Motor neuron (in vitro differentiated cells): ENCODE results near the gene OR4Q2. TPM values are rescaled to one million over a fixed set of nuclear protein-coding genes. Genes with fewer than 3 reads are reported as not detected.
"Not testable (repeated sequence)": the region's sequence is repeated elsewhere in the genome, so short reads cannot be mapped to it uniquely, and the experiment has no call there.

Experiments used
- ATAC-seq, 8 experiments: fragments of 200-7000 bp; cut with Tn5 transposase; replicated peaks in 6 of 8; 2 replicates each; pipeline ENCODE4 v1.8.0; 2021; ENCODE audit warnings: mild to moderate bottlenecking in 8 of 8, moderate library complexity in 8 of 8
- H3K27ac ChIP-seq, 2 donors: fragments of 250-450 bp; sonication (Bioruptor Pico); 2 replicates each; pipeline ENCODE4 v1.9.0; 2021; ENCODE audit warnings: antibody characterized with exemption in 2 of 2, mild to moderate bottlenecking in 2 of 2, moderate library complexity in 1 of 2
- H3K4me1 ChIP-seq, 2 donors: fragments of 250-450 bp; sonication (Bioruptor Pico); replicated peaks in 1 of 2; 2 replicates each; pipeline ENCODE4 v1.6.1; 2021; ENCODE audit warnings: antibody characterized with exemption in 2 of 2, mild to moderate bottlenecking in 2 of 2, moderate library complexity in 1 of 2
- H3K4me3 ChIP-seq, 5 donors: fragments of 250-450 bp; sonication (Bioruptor Pico); 2 replicates each; pipeline ENCODE4 v1.9.0; 2021; ENCODE audit warnings: antibody characterized with exemption in 5 of 5, mild to moderate bottlenecking in 5 of 5, moderate library complexity in 4 of 5
- WGBS, 10 experiments: fragments of 450-650 bp; shearing (Covaris generic); methylation state at CpG; one replicate each; pipeline ENCODE4 v1.0.0; 2022; 5-methylcytosine and 5-hydroxymethylcytosine counted together
- in situ Hi-C, 9 experiments: fragments of 400-800 bp; cut with MboI; loops; one replicate each; pipeline ENCODE4 v1.15.0; 2021; ENCODE audit warnings: low sequenced_read_pairs in 9 of 9, low pct_unique_long_range_greater_than_20kb in 2 of 9; ENCODE audit not compliant: unreplicated experiment in 9 of 9
- total RNA-seq, 8 experiments: library from RNA; unstranded; fragments of 300-600 nt; gene quantifications; 2 replicates each; pipeline versions ENCODE4 v1.2.3 to v1.2.4, GENCODE V29; 2022

OR4Q2 gene
- total RNA-seq, result under 1 TPM in 1 of 8 experiments, not detected in 7; 0.19 TPM

DNA sequence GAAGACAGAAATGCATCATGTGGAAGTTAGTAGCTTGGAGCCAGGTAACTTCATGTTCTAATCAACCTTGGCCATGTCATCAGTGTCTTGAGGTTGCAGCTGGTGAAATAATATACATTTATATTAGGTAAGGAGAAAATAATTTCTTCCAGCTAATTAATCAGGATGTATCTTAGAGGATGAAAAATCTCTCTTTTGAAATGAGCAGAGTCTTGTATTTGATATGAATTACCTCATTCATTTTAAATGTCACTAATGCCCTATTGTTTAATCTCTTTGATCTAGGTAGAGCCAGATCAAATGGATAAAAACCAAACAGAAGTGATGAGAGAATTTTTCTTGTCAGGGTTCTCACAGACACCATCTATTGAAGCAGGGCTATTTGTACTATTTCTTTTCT is at the start of gene OR4Q2:
TSS of gene OR4Q2 (plus strand) at position 301 of the 400 bp plus-strand sequence.
- in situ Hi-C loops, result no loop called here

DNA sequence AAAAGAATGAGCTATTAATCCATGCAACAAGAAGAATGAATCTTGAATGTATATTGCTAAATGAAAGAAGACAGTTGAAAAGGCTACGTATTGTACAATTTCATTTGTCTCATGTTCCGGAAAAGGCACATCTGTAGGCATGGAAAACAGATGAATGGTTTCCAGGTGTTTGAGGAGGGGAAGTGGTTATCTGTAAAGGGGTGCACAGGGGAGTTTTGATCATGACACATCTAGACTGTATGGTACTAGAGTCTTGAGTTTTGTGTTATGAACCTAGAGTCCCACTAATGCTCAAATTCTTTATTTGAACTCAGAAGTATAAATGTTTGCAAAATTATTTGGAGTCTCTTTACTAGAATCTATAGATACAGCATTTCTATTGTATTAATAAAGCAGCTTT is 32.2 kb upstream of the OR4Q2 start:
- in situ Hi-C loops, ATAC-seq, H3K4me3 ChIP-seq, H3K4me1 ChIP-seq, H3K27ac ChIP-seq: not testable (repeated sequence)
- 13 to 90% (median 43%) methylated on average over 1 to 2 of the region's 2 CpGs; no CpG with 5 or more reads in 4 of the 10 experiments for WGBS, 10 experiments

More for the DNA sequence above, at the start of gene OR4Q2:
- no peak for ATAC-seq
- Histone ChIP-seq H3K4me1 (no peaks in the 10 kb centered on the region), H3K27ac (no peak within 1 kb of the TSS), H3K4me3 (no peak within 1 kb of the TSS)

DNA sequence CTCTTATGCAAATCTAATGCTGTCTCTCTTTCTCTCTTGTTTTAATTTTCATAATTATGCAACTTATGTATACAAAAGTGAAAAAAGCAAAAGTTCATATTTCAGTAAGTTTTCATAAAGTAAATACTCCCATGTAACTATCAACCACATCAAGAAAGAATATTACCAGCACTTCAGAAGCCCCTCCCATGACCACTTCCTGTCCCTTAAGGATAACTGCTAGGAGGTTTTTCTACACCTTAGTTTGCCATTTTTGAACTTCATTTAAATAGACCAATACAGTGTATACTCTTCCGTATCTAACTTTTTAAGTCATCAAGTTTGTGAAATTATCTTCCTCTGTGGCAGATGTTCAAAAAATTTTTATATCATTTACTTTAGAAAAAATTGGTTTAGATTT is 27.1 kb upstream of the OR4Q2 start:
- H3K4me1 ChIP-seq, result no peaks in the 10 kb centered on the region
- in situ Hi-C loops, result no loop called here
- H3K4me3 ChIP-seq, result no peak overlapping the region
- WGBS, 10 experiments, result 0 to 57% (median 33%) methylated on average over 1 of the region's 1 CpG; no CpG with 5 or more reads in 3 of the 10 experiments
- no peak overlapping the region for H3K27ac ChIP-seq
- ATAC-seq, result no peak

DNA sequence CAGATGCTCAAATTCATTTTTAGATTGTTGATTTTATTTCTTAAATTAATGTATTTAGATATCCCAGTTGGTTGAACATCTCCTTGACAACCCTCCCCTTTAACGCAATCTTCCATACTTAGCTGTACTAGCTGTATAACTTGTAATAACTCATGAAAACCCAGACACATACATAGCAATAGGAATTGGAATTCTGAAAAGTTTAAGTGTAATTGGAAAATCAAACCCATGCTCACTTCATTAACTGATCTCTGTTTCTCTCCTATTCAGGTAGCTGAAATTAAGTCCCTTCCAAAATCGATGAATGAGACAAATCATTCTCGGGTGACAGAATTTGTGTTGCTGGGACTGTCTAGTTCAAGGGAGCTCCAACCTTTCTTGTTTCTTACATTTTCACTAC is 26.7 kb upstream of the OR4Q2 start, which contains the start of gene OR4K15:
TSS of gene OR4K15 (plus strand) at position 301 of the 400 bp plus-strand sequence. CDS start at position 301, 0 bp downstream.
- Histone ChIP-seq H3K27ac (no peak within 1 kb of the TSS), H3K4me3 (no peak within 1 kb of the TSS), H3K4me1 (no peaks in the 10 kb centered on the region)
- WGBS, 10 experiments, result 14 to 95% (median 81%) methylated on average over 1 to 3 of the region's 3 CpGs; no CpG with 5 or more reads in 2 of the 10 experiments
- in situ Hi-C loops, result no loop called here
- ATAC-seq, result no peak

DNA sequence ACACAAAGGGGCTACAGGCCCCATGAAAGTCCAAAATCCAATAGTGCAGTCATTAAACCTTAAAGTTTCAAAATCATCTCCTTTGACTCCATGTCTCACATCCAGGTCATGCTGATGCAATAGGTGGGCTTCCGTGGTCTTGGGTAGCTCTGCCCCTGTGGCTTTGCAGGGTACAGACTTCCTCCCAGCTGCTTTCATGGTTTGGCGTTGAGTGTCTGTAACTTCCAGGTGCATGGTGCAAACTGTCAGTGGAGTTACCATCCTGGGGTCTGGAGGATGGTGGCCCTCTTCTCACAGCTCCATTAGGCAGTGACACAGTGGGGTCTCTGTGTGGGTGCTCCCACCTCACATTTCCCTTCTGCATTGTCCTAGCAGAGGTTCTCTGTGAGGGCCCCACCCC is 8.5 kb upstream of the OR4Q2 start:
- 0 to 60% (median 43%) methylated on average over 1 to 2 of the region's 2 CpGs; no CpG with 5 or more reads in 6 of the 10 experiments for WGBS, 10 experiments
- in situ Hi-C loops, result no loop called here
- H3K4me1 ChIP-seq, result no peaks in the 10 kb centered on the region
- no peak overlapping the region for H3K27ac ChIP-seq
- no peak overlapping the region for H3K4me3 ChIP-seq
- ATAC-seq, result no peak

DNA sequence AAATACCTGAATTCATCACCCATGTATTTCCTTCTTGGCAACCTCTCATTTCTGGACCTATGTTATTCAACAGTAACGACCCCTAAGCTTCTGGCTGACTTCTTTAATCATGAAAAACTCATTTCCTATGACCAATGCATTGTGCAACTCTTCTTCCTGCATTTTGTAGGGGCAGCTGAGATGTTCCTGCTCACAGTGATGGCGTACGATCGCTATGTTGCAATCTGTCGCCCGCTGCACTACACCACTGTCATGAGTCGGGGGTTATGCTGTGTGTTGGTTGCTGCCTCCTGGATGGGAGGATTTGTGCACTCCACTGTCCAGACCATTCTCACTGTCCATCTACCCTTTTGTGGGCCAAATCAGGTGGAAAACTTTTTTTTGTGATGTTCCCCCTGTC is 356 bp downstream of the OR4Q2 start:
- Histone ChIP-seq H3K4me3 (no peak overlapping the region), H3K4me1 (no peaks in the 10 kb centered on the region), H3K27ac (no peak overlapping the region)
- no peak for ATAC-seq
- in situ Hi-C loops, result no loop called here
- 0 to 87% (median 61%) methylated on average over 1 to 6 of the region's 7 CpGs; no CpG with 5 or more reads in 4 of the 10 experiments for WGBS, 10 experiments

DNA sequence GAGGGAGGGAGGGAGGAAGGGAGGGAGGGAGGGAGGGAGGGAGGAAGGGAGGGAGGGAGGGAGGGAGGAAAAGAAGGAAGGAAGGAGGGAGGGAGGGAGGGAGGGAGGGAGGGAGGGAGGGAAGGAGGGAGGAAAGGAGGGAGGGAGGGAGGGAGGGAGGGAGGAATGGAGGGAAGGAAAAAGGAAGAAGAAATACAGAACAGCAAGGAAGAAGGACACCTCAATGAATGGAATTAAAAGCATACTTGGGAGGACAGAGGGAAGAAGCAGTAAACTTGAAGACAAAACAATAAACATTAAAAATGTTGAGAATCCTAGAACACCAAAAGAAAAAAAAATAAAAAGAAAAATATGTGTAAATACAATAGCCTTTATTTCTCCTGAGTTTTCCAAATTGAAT is 6.2 kb downstream of the OR4Q2 start:
- H3K4me1 ChIP-seq, result no peaks in the 10 kb centered on the region
- ATAC-seq, result no peak
- in situ Hi-C loops, result no loop called here
- H3K4me3 ChIP-seq, result no peak overlapping the region
- no peak overlapping the region for H3K27ac ChIP-seq

DNA sequence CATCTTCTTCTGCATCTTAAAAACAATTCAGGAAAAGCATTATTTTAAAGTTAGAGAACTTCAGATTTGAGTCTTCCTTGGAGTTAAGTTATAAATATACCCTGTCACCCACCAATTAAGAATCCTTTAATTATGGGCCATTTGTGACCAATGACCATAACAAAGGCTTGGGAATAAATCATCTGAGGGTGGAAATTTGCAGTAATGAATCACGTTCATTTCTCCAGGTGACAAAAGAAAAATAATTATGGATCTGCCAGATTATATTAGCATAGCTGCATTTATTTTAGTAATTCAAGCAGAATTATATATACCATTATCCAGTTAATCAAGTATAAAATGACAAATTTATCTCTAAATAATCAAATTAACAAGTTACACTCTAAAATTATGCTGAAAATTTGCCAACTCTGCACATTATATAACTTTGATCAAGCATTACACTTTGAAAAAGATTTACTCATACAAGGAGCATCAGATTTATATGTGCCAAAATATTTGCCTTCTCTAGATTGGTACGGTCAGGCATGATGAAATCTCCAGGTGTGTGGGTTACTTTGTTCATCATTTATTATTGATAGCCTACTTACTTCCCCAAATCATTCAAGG is 17.4 kb downstream of the OR4Q2 start, which contains the start of gene OR4K14:
TSS of gene OR4K14 (minus strand) at position 51 of the 609 bp plus-strand sequence. CDS start 4,114 bp downstream, outside the sequence.
- no peaks in the 10 kb centered on the region for H3K4me1 ChIP-seq
- ATAC-seq, result no peak
- 5 to 57% (median 28%) methylated on average over 1 to 2 of the region's 2 CpGs for WGBS, 10 experiments

DNA sequence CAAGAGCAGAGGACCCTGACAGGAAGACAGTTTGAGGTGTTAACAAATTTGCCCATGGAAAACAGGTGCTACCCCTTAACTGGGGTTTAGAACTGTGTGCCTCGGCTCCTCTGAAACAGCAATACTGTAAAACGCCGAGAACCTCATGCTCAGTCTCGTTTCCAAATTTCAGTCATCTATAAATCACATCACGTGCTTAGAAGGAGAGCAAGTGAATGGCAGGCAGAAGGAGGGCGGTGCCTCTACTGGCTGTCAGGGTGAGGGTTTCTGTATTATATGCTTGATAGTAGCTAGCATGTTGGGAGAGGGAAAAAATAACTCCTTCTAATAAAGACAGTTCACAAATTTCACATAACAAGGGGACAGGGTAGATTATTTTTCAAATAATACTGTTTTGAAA is 29.1 kb downstream of the OR4Q2 start:
- in situ Hi-C loops, result no loop called here
- ATAC-seq, result no peak
- no peak overlapping the region for H3K4me3 ChIP-seq
- 10 to 61% (median 37%) methylated on average over 1 to 6 of the region's 6 CpGs; no CpG with 5 or more reads in 2 of the 10 experiments for WGBS, 10 experiments
- H3K4me1 ChIP-seq, result no peaks in the 10 kb centered on the region
- no peak overlapping the region for H3K27ac ChIP-seq

More for the DNA sequence above, 17.4 kb downstream of the OR4Q2 start, which contains the start of gene OR4K14:
- H3K4me3 ChIP-seq, result no peak within 1 kb of the TSS
- H3K27ac ChIP-seq, result no peak within 1 kb of the TSS
- in situ Hi-C loops, result no loop called here

DNA sequence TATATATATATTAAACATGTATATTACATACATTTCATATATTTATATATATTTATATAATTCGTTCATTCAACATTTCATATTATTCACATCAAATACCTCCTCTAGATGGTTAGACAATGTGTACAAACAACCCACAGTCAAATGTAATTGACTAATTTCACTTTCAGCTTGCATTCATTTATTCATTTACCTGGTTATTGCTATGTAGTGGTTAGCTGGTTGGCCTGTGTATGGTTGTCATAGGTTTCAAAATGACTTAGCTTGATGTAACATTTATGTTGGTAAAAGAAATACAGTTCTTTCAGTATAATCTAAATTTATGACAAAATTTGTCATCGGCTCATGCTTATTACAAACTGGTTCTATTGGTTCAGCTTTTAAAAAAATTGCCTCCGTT is 33.5 kb downstream of the OR4Q2 start:
- no peak overlapping the region for H3K27ac ChIP-seq
- in situ Hi-C loops, result no loop called here
- H3K4me1 ChIP-seq, result no peaks in the 10 kb centered on the region
- 8 to 60% (median 32%) methylated on average over 2 to 3 of the region's 3 CpGs for WGBS, 10 experiments
- H3K4me3 ChIP-seq, result no peak overlapping the region
- no peak for ATAC-seq

DNA sequence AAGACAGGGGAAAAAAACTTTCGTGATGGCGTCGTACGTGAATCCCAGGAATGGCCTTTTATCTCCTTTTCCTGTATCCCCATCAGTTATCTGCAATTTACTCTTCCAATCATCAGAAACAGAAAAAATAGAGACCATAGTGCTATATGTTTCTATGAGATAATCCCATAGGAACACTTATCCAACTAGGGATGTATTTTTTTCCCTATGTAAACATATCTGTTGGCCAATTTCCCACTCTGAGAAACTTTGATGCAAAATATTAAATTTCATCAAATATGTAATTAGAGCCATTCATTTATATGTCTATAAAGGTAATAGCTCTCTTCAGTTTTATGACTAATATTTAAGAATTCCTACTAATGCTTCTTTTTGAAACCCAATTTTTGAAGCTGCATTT is 34.0 kb downstream of the OR4Q2 start, which contains the start of gene OR4K13:
TSS of gene OR4K13 (minus strand) at position 101 of the 400 bp plus-strand sequence. CDS start 1,280 bp downstream, outside the sequence.
- Histone ChIP-seq H3K4me1 (no peaks in the 10 kb centered on the region), H3K27ac (no peak within 1 kb of the TSS), H3K4me3 (no peak within 1 kb of the TSS)
- ATAC-seq, result no peak
- in situ Hi-C loops, result no loop called here
- 39 to 100% (median 71%) methylated on average over 3 to 4 of the region's 4 CpGs; no CpG with 5 or more reads in 1 of the 10 experiments for WGBS, 10 experiments

DNA sequence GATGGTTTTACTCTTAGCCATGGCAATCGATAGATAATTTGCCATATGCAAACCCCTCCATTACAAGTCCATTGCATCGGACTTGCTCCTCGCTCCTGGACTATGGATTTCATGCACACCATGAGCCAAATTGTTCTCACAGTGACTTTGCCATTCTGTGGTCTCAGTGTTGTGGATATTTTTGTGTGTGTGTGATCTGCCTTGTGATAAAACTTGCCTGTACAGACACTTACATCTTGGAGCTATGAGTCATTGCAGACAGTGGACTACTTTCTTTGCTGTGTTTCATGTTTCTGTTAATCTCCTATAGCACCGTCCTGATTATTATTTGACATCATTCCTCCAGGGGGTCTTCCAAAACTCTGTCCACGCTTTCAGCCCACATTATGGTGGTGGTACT is 42.3 kb downstream of the OR4Q2 start:
- Histone ChIP-seq H3K4me1 (no peaks in the 10 kb centered on the region), H3K4me3 (no peak overlapping the region), H3K27ac (no peak overlapping the region)
- 0 to 70% (median 46%) methylated on average over 1 to 5 of the region's 5 CpGs; no CpG with 5 or more reads in 1 of the 10 experiments for WGBS, 10 experiments
- ATAC-seq, result no peak
- in situ Hi-C loops, result no loop called here

DNA sequence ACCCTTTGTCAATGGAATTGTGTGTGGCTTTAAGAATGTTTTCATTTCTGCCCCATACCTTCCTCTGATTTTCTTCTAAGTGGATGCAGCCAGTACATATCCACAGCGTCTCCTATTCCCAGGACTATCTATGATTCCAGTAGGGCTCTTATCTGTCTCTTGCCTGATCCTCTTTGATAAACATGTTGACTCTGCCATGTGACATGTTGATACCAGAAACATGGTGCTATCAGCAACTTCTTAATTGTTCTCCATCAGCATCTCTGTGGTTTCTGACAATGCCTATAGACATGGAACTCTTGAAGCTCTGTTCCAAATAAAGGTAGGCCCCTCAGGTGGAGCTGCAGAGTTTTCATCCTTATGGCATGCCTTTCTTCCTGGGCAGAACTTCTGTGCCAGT is 46.2 kb downstream of the OR4Q2 start:
- H3K4me1 ChIP-seq, result no peaks in the 10 kb centered on the region
- WGBS, 10 experiments, result 0 to 20% (median 0%) methylated on average over 1 of the region's 1 CpG; no CpG with 5 or more reads in 3 of the 10 experiments
- in situ Hi-C loops, result no loop called here

More for the DNA sequence above, 46.2 kb downstream of the OR4Q2 start:
- no peak overlapping the region for H3K27ac ChIP-seq
- H3K4me3 ChIP-seq, result no peak overlapping the region
- ATAC-seq, result no peak
